ENCODE results near the gene TRIM59. TPM values are rescaled to one million over a fixed set of nuclear protein-coding genes. Genes with fewer than 3 reads are reported as not detected.

The TRIM59 gene
- total RNA-seq, result 10 to 100 TPM; 32.5 to 42.2 TPM

DNA sequence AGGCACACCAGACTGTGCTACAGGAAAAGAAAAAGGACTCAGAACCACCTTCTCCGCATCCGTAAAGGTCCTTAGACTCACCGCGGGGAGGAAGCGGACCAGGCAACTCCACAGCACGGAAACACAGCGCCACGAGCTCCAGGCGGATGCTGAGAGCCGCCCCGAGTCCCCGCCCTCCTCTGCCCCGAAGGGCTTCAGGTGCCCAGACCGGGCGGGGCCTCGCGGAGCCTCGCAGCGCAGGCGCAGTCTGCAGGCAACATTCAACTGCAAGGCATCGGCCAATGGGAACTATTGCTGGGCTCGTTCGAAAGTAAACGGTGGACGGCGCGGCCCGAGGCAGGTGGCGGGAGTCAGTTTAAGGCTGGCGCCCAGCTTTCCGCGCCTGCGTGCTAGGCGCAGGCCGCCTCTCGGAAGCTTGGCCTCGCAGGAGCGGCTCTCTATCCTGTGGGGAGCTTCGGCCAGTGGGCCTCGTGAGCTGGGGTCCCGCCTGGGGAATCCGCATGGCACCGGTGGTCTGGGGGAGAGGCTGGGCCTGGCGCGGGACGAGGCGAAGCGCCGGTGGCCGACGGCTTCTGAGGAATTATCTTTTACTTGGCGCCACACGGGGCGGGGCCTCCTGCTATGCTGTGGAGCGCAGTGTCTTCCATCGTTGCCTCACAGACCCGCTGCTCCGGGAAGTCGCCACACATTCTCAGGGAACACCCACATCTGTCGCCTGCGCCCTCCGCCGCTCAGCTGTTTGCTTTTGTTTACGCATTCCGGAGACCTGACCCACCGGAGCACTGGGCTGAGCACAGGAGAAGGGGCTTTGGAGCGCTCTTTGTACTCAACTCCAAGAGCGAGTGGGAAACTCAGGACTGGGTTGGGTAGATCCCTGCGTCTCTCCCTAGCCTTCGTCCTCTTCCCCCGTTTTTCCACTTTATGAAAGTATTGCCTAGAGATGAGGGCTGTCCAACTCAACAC lies at the start of gene TRIM59:
Gene TRIM59 (minus strand): TSS at position 151 of the 963 bp plus-strand sequence. CDS start 10,603 bp downstream, outside the sequence.
- ChIA-PET POLR2A (interaction anchor here (0.5 to 1.9 kb wide), 8 partner anchors 32 to 422 kb away, joined by 3 to 12 read pairs (median 5); partner anchors contain the start of gene SMC4), CTCF (interaction anchor here (0.8 to 1.9 kb wide), 5 partner anchors 12 to 81 kb away, joined by 3 to 7 read pairs (median 4); no protein-coding TSS in a partner anchor)
- intact Hi-C loops (cut with DNase I, micrococcal nuclease), result loop anchor here (1.0 to 5.0 kb wide), 8 partner anchors 37 to 1879 kb away; partner anchors contain the start of genes IFT80 (in 2 of the 2), KPNA4 (in 2 of the 2), SMC4 (in 2 of the 2) and MLF1 (in 1 of the 2)
- Mint-ChIP-seq H3K4me3 (peak within 1 kb of the TSS; percentile 97), H3K27me3 (no peaks in the 10 kb centered on the region), H3K27ac (peak within 1 kb of the TSS; percentile 96), H3K36me3 (ENCODE audit: low read depth) (peaks cover 26% of the 10 kb centered on the region), H3K9me3 (ENCODE audit: low read depth) (no peaks in the 10 kb centered on the region), H3K4me1 (peaks cover 20% of the 10 kb centered on the region)
- peak; percentile 99 for DNase-seq
- peak; percentile 95 for ATAC-seq

DNA sequence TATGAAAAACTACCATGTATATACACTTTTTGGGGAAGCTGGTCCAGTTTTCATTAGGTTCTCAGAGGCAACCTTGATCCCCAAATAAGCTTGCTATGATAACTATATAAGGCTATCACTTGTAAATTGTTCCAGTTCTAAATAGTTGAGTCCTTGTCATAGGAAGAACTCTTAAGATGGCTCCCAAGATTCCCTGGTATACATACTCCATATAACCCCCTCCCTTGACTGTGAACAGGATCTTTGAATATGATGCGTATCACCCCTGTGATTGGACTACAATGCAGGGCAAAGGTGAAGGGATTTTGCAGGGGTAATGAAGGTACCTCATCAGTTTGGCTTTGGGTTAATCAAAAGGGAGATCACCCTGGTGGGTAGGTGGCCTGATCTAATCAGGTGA lies 48.6 kb upstream of the TRIM59 start:
- Mint-ChIP-seq H3K36me3 (ENCODE audit: low read depth) (peaks cover 37% of the 10 kb centered on the region), H3K9me3 (ENCODE audit: low read depth) (no peaks in the 10 kb centered on the region), H3K27ac (no peak overlapping the region), H3K4me3 (no peak overlapping the region), H3K4me1 (no peaks in the 10 kb centered on the region), H3K27me3 (no peaks in the 10 kb centered on the region)
- ChIA-PET POLR2A (interaction anchor here (0.6 kb wide), 2 partner anchors 149 to 511 kb away, joined by 3 read pairs; no protein-coding TSS in a partner anchor), CTCF (no interaction called here)
- no peak for ATAC-seq
- intact Hi-C loops (cut with DNase I, micrococcal nuclease), result no loop called here
- no peak for DNase-seq

- Mint-ChIP-seq H3K36me3 (ENCODE audit: low read depth) (peaks cover 2% of the 10 kb centered on the region), H3K27ac (no peak overlapping the region), H3K27me3 (no peaks in the 10 kb centered on the region), H3K4me3 (no peak overlapping the region), H3K9me3 (ENCODE audit: low read depth) (no peaks in the 10 kb centered on the region), H3K4me1 (peaks cover 2% of the 10 kb centered on the region)
- ChIA-PET CTCF (no interaction called here), POLR2A (no interaction called here)
- no peak for DNase-seq
- ATAC-seq, result no peak
- intact Hi-C loops (cut with DNase I, micrococcal nuclease), result no loop called here
Measured at GRCh38 chr3:160490166-160490565, 40.6 kb upstream of the TRIM59 start.

- DNase-seq, result no peak
- POLR2A ChIA-PET, result no interaction called here
Measured at GRCh38 chr3:160486459-160486869, 36.9 kb upstream of the TRIM59 start.

GRCh38 chr3:160482796-160483195 lies 33.2 kb upstream of the TRIM59 start:
- ChIA-PET CTCF (interaction anchor here (0.6 kb wide), 1 partner anchor 329 kb away, joined by 3 read pairs; no protein-coding TSS in a partner anchor), POLR2A (no interaction called here)
- H3K4me1 Mint-ChIP-seq, result peaks cover 3% of the 10 kb centered on the region
- ATAC-seq, result no peak
- intact Hi-C loops (cut with DNase I, micrococcal nuclease), result loop anchor here in 1 of 2 experiments (10.0 kb wide), 1 partner anchor 258 kb away; the partner anchor contains the start of gene C3orf80
- peaks cover 6% of the 10 kb centered on the region for H3K27me3 Mint-ChIP-seq
- no peak overlapping the region for H3K27ac Mint-ChIP-seq
- H3K9me3 Mint-ChIP-seq (ENCODE audit: low read depth), result no peaks in the 10 kb centered on the region
- no peak overlapping the region for H3K4me3 Mint-ChIP-seq
- H3K36me3 Mint-ChIP-seq (ENCODE audit: low read depth), result no peaks in the 10 kb centered on the region
- no peak for DNase-seq

More at GRCh38 chr3:160486459-160486869, 36.9 kb upstream of the TRIM59 start:
- no peak overlapping the region for H3K27ac Mint-ChIP-seq
- no peaks in the 10 kb centered on the region for H3K9me3 Mint-ChIP-seq (ENCODE audit: low read depth)
- CTCF ChIA-PET, result interaction anchor here (0.7 to 2.0 kb wide), 4 partner anchors 13 to 838 kb away, joined by 3 to 6 read pairs (median 3); no protein-coding TSS in a partner anchor
- H3K4me1 Mint-ChIP-seq, result peaks cover 3% of the 10 kb centered on the region
- ATAC-seq, result no peak
- no peaks in the 10 kb centered on the region for H3K36me3 Mint-ChIP-seq (ENCODE audit: low read depth)
- H3K27me3 Mint-ChIP-seq, result peaks cover 6% of the 10 kb centered on the region
- no peak overlapping the region for H3K4me3 Mint-ChIP-seq
- intact Hi-C loops (cut with DNase I, micrococcal nuclease), result loop anchor here (1.0 to 10.0 kb wide), 10 partner anchors 38 to 659 kb away; partner anchors contain the start of genes TRIM59 (in 2 of the 2) and C3orf80 (in 1 of the 2)

GRCh38 chr3:160481856-160482255 lies 32.3 kb upstream of the TRIM59 start:
- no peak overlapping the region for H3K27ac Mint-ChIP-seq
- CTCF ChIA-PET, result interaction anchor here (0.6 to 1.3 kb wide), 5 partner anchors 24 to 1636 kb away, joined by 3 to 4 read pairs (median 4); no protein-coding TSS in a partner anchor
- H3K36me3 Mint-ChIP-seq (ENCODE audit: low read depth), result no peaks in the 10 kb centered on the region
- POLR2A ChIA-PET, result no interaction called here
- peaks cover 6% of the 10 kb centered on the region for H3K27me3 Mint-ChIP-seq
- H3K4me3 Mint-ChIP-seq, result no peak overlapping the region
- no peaks in the 10 kb centered on the region for H3K9me3 Mint-ChIP-seq (ENCODE audit: low read depth)
- H3K4me1 Mint-ChIP-seq, result peaks cover 3% of the 10 kb centered on the region
- DNase-seq (no peak), ATAC-seq (no peak)
- intact Hi-C loops (cut with DNase I, micrococcal nuclease), result loop anchor here in 1 of 2 experiments (10.0 kb wide), 1 partner anchor 257 kb away; the partner anchor contains the start of gene C3orf80

DNA sequence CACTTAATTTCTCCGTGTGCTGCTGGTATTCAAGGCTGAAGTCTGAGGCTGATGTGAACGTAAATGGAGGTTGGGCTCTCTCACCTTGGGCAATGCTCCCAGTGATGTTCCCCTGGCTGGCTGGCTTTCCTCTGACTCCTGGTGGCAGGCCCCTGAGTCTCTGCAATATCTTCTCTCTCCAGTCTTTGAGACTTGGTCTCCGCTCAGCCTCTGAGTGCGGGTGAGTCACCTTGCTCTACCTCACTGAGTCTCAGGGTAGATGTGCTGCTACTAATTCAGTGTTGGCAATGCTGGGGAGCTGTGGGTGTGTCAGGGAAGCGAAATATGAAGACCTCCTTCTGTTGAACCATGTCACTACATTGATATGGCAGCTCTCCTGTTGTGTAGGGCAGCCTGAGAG lies 31.3 kb upstream of the TRIM59 start:
- POLR2A ChIA-PET, result interaction anchor here (0.6 kb wide), 1 partner anchor 147 kb away, joined by 6 read pairs; no protein-coding TSS in a partner anchor
- Mint-ChIP-seq H3K4me3 (no peak overlapping the region), H3K27me3 (peaks cover 6% of the 10 kb centered on the region), H3K36me3 (ENCODE audit: low read depth) (no peaks in the 10 kb centered on the region), H3K4me1 (peaks cover 3% of the 10 kb centered on the region), H3K9me3 (ENCODE audit: low read depth) (no peaks in the 10 kb centered on the region), H3K27ac (no peak overlapping the region)
- CTCF ChIA-PET, result interaction anchor here (0.5 to 1.5 kb wide), 4 partner anchors 22 to 1635 kb away, joined by 3 to 4 read pairs (median 4); no protein-coding TSS in a partner anchor
- intact Hi-C loops (cut with DNase I, micrococcal nuclease), result loop anchor here in 1 of 2 experiments (10.0 kb wide), 1 partner anchor 256 kb away; the partner anchor contains the start of gene C3orf80
- DNase-seq, result no peak
- no peak for ATAC-seq

DNA sequence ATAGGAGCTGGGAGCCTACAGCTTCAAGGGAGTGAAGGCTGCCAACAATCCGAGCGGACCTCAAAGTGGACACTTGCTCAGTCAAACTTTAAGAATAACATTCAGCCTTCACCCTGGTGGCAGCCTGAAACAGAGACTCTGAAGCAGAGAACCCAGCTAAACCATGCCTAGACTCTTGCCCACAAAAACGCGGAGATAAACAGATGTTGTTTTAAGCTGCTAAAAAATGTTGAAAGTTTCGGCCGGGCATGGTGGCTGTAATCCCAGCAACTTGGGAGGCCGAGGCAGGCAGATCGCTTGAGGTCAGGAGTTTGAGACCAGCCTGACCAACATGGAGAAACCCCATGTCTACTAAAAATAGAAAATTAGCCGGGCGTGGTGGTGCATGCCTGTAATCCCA lies 29.8 kb upstream of the TRIM59 start:
- DNase-seq (no peak), ATAC-seq (no peak)
- H3K9me3 Mint-ChIP-seq (ENCODE audit: low read depth), result no peaks in the 10 kb centered on the region
- peaks cover 6% of the 10 kb centered on the region for H3K27me3 Mint-ChIP-seq
- intact Hi-C loops (cut with DNase I, micrococcal nuclease), result no loop called here
- H3K4me3 Mint-ChIP-seq, result no peak overlapping the region
- POLR2A ChIA-PET, result interaction anchor here (0.5 kb wide), 1 partner anchor 28 kb away, joined by 3 read pairs; no protein-coding TSS in a partner anchor
- H3K36me3 Mint-ChIP-seq (ENCODE audit: low read depth), result no peaks in the 10 kb centered on the region
- no peak overlapping the region for H3K27ac Mint-ChIP-seq
- no peaks in the 10 kb centered on the region for H3K4me1 Mint-ChIP-seq
- CTCF ChIA-PET, result no interaction called here

GRCh38 chr3:160478338-160478737 lies 28.8 kb upstream of the TRIM59 start:
- Mint-ChIP-seq H3K4me1 (no peaks in the 10 kb centered on the region), H3K27ac (no peak overlapping the region), H3K36me3 (ENCODE audit: low read depth) (no peaks in the 10 kb centered on the region), H3K4me3 (no peak overlapping the region), H3K9me3 (ENCODE audit: low read depth) (no peaks in the 10 kb centered on the region), H3K27me3 (peaks cover 3% of the 10 kb centered on the region)
- CTCF ChIA-PET, result no interaction called here
- POLR2A ChIA-PET, result no interaction called here
- intact Hi-C loops (cut with DNase I, micrococcal nuclease), result no loop called here
- no peak for DNase-seq
- no peak for ATAC-seq

- POLR2A ChIA-PET, result no interaction called here
- Mint-ChIP-seq H3K9me3 (ENCODE audit: low read depth) (no peaks in the 10 kb centered on the region), H3K4me3 (no peak overlapping the region), H3K27ac (no peak overlapping the region), H3K36me3 (ENCODE audit: low read depth) (no peaks in the 10 kb centered on the region), H3K4me1 (no peaks in the 10 kb centered on the region), H3K27me3 (peaks cover 3% of the 10 kb centered on the region)
- CTCF ChIA-PET, result no interaction called here
- intact Hi-C loops (cut with DNase I, micrococcal nuclease), result no loop called here
- no peak for ATAC-seq
- no peak for DNase-seq
Measured at GRCh38 chr3:160477750-160478149, 28.2 kb upstream of the TRIM59 start.

- Mint-ChIP-seq H3K36me3 (ENCODE audit: low read depth) (no peaks in the 10 kb centered on the region), H3K27me3 (peaks cover 8% of the 10 kb centered on the region), H3K4me3 (no peak overlapping the region), H3K27ac (no peak overlapping the region), H3K9me3 (ENCODE audit: low read depth) (peaks cover 6% of the 10 kb centered on the region), H3K4me1 (no peaks in the 10 kb centered on the region)
- ChIA-PET CTCF (interaction anchor here (0.6 to 1.0 kb wide), 2 partner anchors 20 to 250 kb away, joined by 3 read pairs; no protein-coding TSS in a partner anchor), POLR2A (no interaction called here)
- intact Hi-C loops (cut with DNase I, micrococcal nuclease), result no loop called here
- DNase-seq (no peak), ATAC-seq (no peak)
Measured at GRCh38 chr3:160475884-160476283, 26.3 kb upstream of the TRIM59 start.

All from activated CD4-positive, alpha-beta T cell treated with anti-CD3 and anti-CD28 coated beads for 36 hours (primary cell).